GM18951 (cell line): ENCODE data around the gene FAM240A.

ENCODE experiments used
- POLR2A ChIP-seq: IDR thresholded peaks from 4 replicates; pipeline ENCODE4 v1.6.1; 2011; ENCODE audit warnings: mild to moderate bottlenecking; ENCODE audit not compliant: insufficient read length, insufficient read depth; ENCODE audit errors: extremely low read depth
- in situ Hi-C: fragments of 300-500 bp; cut with MboI; formaldehyde crosslinking; loops from one replicate; pipeline ENCODE4 v1.12.0; 2022; ENCODE audit warnings: low sequenced_read_pairs, mixed read lengths, inconsistent platforms; ENCODE audit not compliant: unreplicated experiment

Gene FAM240A

GRCh38 chr3:46666453-46666845 lies 54.1 kb downstream of the FAM240A start:
- in situ Hi-C loops: no loop called here
- no peak for TF ChIP-seq POLR2A

GRCh38 chr3:46667061-46667621 lies 54.8 kb downstream of the FAM240A start:
- in situ Hi-C loops: no loop called here

GRCh38 chr3:46667657-46668056 lies 55.3 kb downstream of the FAM240A start:
- in situ Hi-C loops: no loop called here
- TF ChIP-seq POLR2A: no peak

More at GRCh38 chr3:46667061-46667621, 54.8 kb downstream of the FAM240A start:
- no peak for TF ChIP-seq POLR2A

GRCh38 chr3:46668116-46668515 lies 55.8 kb downstream of the FAM240A start:
- in situ Hi-C loops: no loop called here

GRCh38 chr3:46668591-46668990 lies 56.3 kb downstream of the FAM240A start:
- in situ Hi-C loops: no loop called here
- TF ChIP-seq POLR2A: no peak

More at GRCh38 chr3:46668116-46668515, 55.8 kb downstream of the FAM240A start:
- TF ChIP-seq POLR2A: no peak

GRCh38 chr3:46669191-46669999 lies 57.1 kb downstream of the FAM240A start:
- in situ Hi-C loops: no loop called here
- TF ChIP-seq POLR2A: no peak

- no peak for TF ChIP-seq POLR2A
- in situ Hi-C loops: no loop called here
These were observed 57.9 kb downstream of the FAM240A start for GRCh38 chr3:46670000-46670890.

GRCh38 chr3:46670891-46671427 lies 58.6 kb downstream of the FAM240A start:
- no peak for TF ChIP-seq POLR2A
- in situ Hi-C loops: no loop called here

- no peak for TF ChIP-seq POLR2A
- in situ Hi-C loops: no loop called here
These were observed 59.4 kb downstream of the FAM240A start for GRCh38 chr3:46671541-46672348.

- no peak for TF ChIP-seq POLR2A
- in situ Hi-C loops: no loop called here
These were observed 60.0 kb downstream of the FAM240A start for GRCh38 chr3:46672349-46672695.

- TF ChIP-seq POLR2A: no peak
- in situ Hi-C loops: no loop called here
These were observed 61.1 kb downstream of the FAM240A start for GRCh38 chr3:46673151-46674030.
